B cell (primary cell): ENCODE results near the gene PGPEP1. TPM values are rescaled to one million over a fixed set of nuclear protein-coding genes. Genes with fewer than 3 reads are reported as not detected.

Source experiments
- ATAC-seq: fragments of 200-7000 bp; cut with Tn5 transposase; one replicate; pipeline ENCODE4 v1.10.0; 2021; ENCODE audit warnings: low read depth, mild to moderate bottlenecking, moderate number of reproducible peaks, moderate library complexity
- CTCF ChIA-PET: fragments of 350-600 bp; sonication (Branson Sonifier 250); formaldehyde crosslinking; loops from one replicate; lab custom pipeline; 2021; ENCODE audit warnings: antibody characterized with exemption, inconsistent platforms; lab: Charles Lee
- POLR2A ChIA-PET: fragments of 350-600 bp; sonication (Branson Sonifier 250); formaldehyde crosslinking; loops from one replicate; lab custom pipeline; 2021; ENCODE audit warnings: antibody characterized with exemption; lab: Charles Lee
- DNase-seq: peaks from one replicate; pipeline ENCODE4 v3.0.0; 2013
- H2AFZ ChIP-seq: 2 replicates; pipeline ENCODE4 v1.6.1; 2012; ENCODE audit warnings: mild to moderate bottlenecking, low read depth, low read length; ENCODE audit not compliant: insufficient read depth, poor library complexity, severe bottlenecking
- H3K27ac ChIP-seq, 2 donors: 1 replicate in 1 of 2; 2 replicates in 1 of 2; pipeline ENCODE4 v1.5.1; 2012 to 2013; ENCODE audit warnings: low read length in 2 of 2, mild to moderate bottlenecking in 2 of 2, moderate library complexity in 1 of 2
- H3K27me3 ChIP-seq, 4 experiments: fragments of 200-600 bp in 1 of 4; sonication (generic) in 1 of 4; replicated peaks in 1 of 4; 1 replicate in 2 of 4; 2 replicates in 2 of 4; pipeline versions ENCODE4 v1.6.1 to v1.7.0; 2013 to 2016; ENCODE audit warnings: low read length in 3 of 4, mild to moderate bottlenecking in 2 of 4, mixed read lengths in 1 of 4, moderate library complexity in 1 of 4; ENCODE audit not compliant: insufficient read depth in 4 of 4, control insufficient read depth in 3 of 4; ENCODE audit errors: control extremely low read depth in 1 of 4
- H3K36me3 ChIP-seq, 2 experiments: replicated peaks in 1 of 2; 1 replicate in 1 of 2; 2 replicates in 1 of 2; pipeline versions ENCODE4 v1.6.1 to v1.7.1; 2013; ENCODE audit warnings: low read length in 1 of 2; ENCODE audit not compliant: insufficient read depth in 2 of 2, control insufficient read depth in 1 of 2; ENCODE audit errors: control extremely low read depth in 1 of 2, extremely low read depth in 1 of 2
- H3K4me1 ChIP-seq, 2 donors: fragments of 200-600 bp in 1 of 2; sonication (generic) in 1 of 2; 1 replicate in 1 of 2; 2 replicates in 1 of 2; pipeline versions ENCODE4 v1.5.1 to v1.6.1; 2013 to 2017; ENCODE audit warnings: low read length in 2 of 2; ENCODE audit not compliant: control insufficient read depth in 2 of 2, insufficient read depth in 2 of 2
- H3K4me2 ChIP-seq: replicated peaks from 2 replicates; pipeline ENCODE3; 2012; ENCODE audit warnings: mild to moderate bottlenecking, low read depth, low read length; ENCODE audit not compliant: poor library complexity, severe bottlenecking
- H3K4me3 ChIP-seq, 5 experiments: fragments of 200-600 bp in 1 of 5; sonication (generic) in 1 of 5; 1 replicate in 3 of 5; 2 replicates in 2 of 5; pipeline versions ENCODE4 v1.5.1 to v1.7.0; 2011 to 2016; ENCODE audit warnings: low read length in 4 of 5, mild to moderate bottlenecking in 4 of 5, low read depth in 2 of 5, control low read depth in 1 of 5, moderate library complexity in 1 of 5; ENCODE audit not compliant: insufficient read depth in 1 of 5; ENCODE audit errors: control extremely low read depth in 1 of 5, extremely low read depth in 1 of 5
- H3K79me2 ChIP-seq: fragments of 200-600 bp; sonication (generic); one replicate; pipeline ENCODE4 v1.6.0; 2016; ENCODE audit warnings: low read length; ENCODE audit not compliant: control insufficient read depth, insufficient read depth
- H3K9ac ChIP-seq: fragments of 200-600 bp; sonication (generic); 2 replicates; pipeline ENCODE4 v1.6.1; 2017; ENCODE audit warnings: mild to moderate bottlenecking, low read length, moderate library complexity
- H3K9me3 ChIP-seq, 3 donors: one replicate each; pipeline versions ENCODE4 v1.6.1 to v1.7.1; 2013; ENCODE audit warnings: low read length in 2 of 3; ENCODE audit not compliant: control insufficient read depth in 2 of 3, insufficient read depth in 1 of 3; ENCODE audit errors: control extremely low read depth in 1 of 3
- H4K20me1 ChIP-seq: 2 replicates; pipeline ENCODE4 v1.6.0; 2012; ENCODE audit warnings: mild to moderate bottlenecking, low read length; ENCODE audit not compliant: insufficient read depth, control insufficient read depth, poor library complexity, severe bottlenecking
- H3K27ac Mint-ChIP-seq: one replicate; pipeline ENCODE4 v1.8.0; 2021; ENCODE audit warnings: mixed read lengths
- H3K27me3 Mint-ChIP-seq: one replicate; pipeline ENCODE4 v1.8.0; 2021; ENCODE audit warnings: mixed read lengths
- H3K4me1 Mint-ChIP-seq: one replicate; pipeline ENCODE4 v1.8.0; 2021; ENCODE audit warnings: mixed read lengths
- H3K4me3 Mint-ChIP-seq: one replicate; pipeline ENCODE4 v1.8.0; 2021; ENCODE audit warnings: mixed read lengths
- H3K9me3 Mint-ChIP-seq: one replicate; pipeline ENCODE4 v1.8.0; 2022; ENCODE audit warnings: mixed read lengths; ENCODE audit not compliant: insufficient read depth
- EZH2 ChIP-seq: IDR thresholded peaks from 2 replicates; pipeline ENCODE4 v1.6.1; 2012; ENCODE audit warnings: borderline replicate concordance, low read depth, mild to moderate bottlenecking, moderate library complexity, low read length; ENCODE audit not compliant: insufficient read depth, poor library complexity, severe bottlenecking
- WGBS: methylation state at CpG from one replicate; pipeline ENCODE4 v1.1.5; 2013; ENCODE audit warnings: missing lambda C conversion rate; ENCODE audit not compliant: insufficient coverage; 5-methylcytosine and 5-hydroxymethylcytosine counted together
- intact Hi-C: fragments of 100-400 bp; cut with micrococcal nuclease; formaldehyde crosslinking; loops from one replicate; pipeline ENCODE4 v1.10.0; 2022
- polyA plus RNA-seq: library from polyadenylated mRNA; depleted of rRNA; stranded (reverse); fragments of >200 nt; gene quantifications from 2 replicates; pipeline ENCODE4 v1.2.3, GENCODE V29; 2012
- total RNA-seq, 2 donors: library from RNA; stranded (reverse); fragments of 120-200 nt in 1 of 2; gene quantifications; 1 replicate in 1 of 2; 2 replicates in 1 of 2; pipeline versions ENCODE4 v1.2.3 to v1.2.4, GENCODE V29; 2013 to 2022
- TF ChIP-seq, protein P1 (sequence below): fragments of 200-600 bp; IDR thresholded peaks from one replicate; pipeline ENCODE4 v1.8.0; 2022; ENCODE audit warnings: antibody characterized with exemption, mild to moderate bottlenecking

Gene PGPEP1
- total and polyA plus RNA-seq, 2 donors (not counting 1 experiment from before 2014, with no cell fraction given): 17.6 to 20.9 TPM

GRCh38 chr19:18308948-18309325 lies 31.5 kb upstream of the PGPEP1 start:
- H3K79me2 ChIP-seq: peaks cover 13% of the 10 kb centered on the region
- no peak overlapping the region for H3K4me3 ChIP-seq
- H3K27me3 ChIP-seq: no peaks in the 10 kb centered on the region
- H4K20me1 ChIP-seq: no peaks in the 10 kb centered on the region
- WGBS: 97% methylated on average over 5 of the region's 7 CpGs
- intact Hi-C loops: no loop called here
- no peak overlapping the region for H2AFZ ChIP-seq
- no peaks in the 10 kb centered on the region for H3K9me3 Mint-ChIP-seq
- TF ChIP-seq, protein P1, sequence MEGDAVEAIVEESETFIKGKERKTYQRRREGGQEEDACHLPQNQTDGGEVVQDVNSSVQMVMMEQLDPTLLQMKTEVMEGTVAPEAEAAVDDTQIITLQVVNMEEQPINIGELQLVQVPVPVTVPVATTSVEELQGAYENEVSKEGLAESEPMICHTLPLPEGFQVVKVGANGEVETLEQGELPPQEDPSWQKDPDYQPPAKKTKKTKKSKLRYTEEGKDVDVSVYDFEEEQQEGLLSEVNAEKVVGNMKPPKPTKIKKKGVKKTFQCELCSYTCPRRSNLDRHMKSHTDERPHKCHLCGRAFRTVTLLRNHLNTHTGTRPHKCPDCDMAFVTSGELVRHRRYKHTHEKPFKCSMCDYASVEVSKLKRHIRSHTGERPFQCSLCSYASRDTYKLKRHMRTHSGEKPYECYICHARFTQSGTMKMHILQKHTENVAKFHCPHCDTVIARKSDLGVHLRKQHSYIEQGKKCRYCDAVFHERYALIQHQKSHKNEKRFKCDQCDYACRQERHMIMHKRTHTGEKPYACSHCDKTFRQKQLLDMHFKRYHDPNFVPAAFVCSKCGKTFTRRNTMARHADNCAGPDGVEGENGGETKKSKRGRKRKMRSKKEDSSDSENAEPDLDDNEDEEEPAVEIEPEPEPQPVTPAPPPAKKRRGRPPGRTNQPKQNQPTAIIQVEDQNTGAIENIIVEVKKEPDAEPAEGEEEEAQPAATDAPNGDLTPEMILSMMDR: no peak
- TF ChIP-seq EZH2: no peak
- ATAC-seq: no peak
- peaks cover 0 to 36% of the 10 kb centered on the region in 2 experiments for H3K36me3 ChIP-seq
- no peaks in the 10 kb centered on the region for H3K27me3 Mint-ChIP-seq
- CTCF ChIA-PET: interaction anchor here (1.0 to 3.4 kb wide), 4 partner anchors 13 to 37 kb away, joined by 3 to 51 read pairs (median 4); partner anchors contain the start of gene JUND
- POLR2A ChIA-PET: interaction anchor here (1.1 to 4.7 kb wide), 4 partner anchors 13 to 35 kb away, joined by 3 to 63 read pairs (median 14); partner anchors contain the start of genes IQCN, JUND and LSM4
- H3K27ac ChIP-seq: no peak overlapping the region
- no peak overlapping the region for H3K4me3 Mint-ChIP-seq
- H3K4me1 ChIP-seq: peaks cover 35 to 48% of the 10 kb centered on the region in 2 donors
- no peak overlapping the region for H3K9ac ChIP-seq
- no peak overlapping the region for H3K4me2 ChIP-seq
- no peaks in the 10 kb centered on the region for H3K9me3 ChIP-seq
- H3K27ac Mint-ChIP-seq: no peak overlapping the region
- no peak for DNase-seq
- H3K4me1 Mint-ChIP-seq: peaks cover 40% of the 10 kb centered on the region

DNA sequence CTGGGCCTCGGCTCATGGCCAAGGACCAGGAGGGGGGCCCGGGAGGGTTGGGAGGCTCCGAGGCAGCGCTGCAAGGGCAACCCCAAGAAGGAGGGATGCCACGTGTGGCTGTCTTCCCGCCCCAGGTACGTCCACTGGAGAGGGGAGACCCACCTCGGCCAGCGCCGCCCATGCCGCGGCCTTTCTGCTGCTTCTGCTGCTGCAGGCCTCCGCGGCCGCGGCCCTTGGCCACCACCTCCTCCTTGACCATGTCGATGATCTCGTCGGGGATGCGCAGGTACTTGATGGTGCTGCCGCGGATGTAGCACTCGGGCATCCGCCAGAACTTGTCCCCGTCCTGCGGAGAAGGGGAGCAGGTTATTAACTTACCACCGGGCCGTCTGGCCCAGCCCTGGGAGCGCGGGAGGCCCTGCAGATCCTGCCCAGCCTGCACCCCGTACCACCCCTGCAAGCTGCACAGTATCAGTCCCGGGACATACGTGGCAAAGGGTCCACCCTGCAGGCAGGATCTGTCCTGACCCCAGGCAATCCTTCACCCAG lies 30.8 kb upstream of the PGPEP1 start:
- ChIA-PET POLR2A (interaction anchor here (0.6 to 4.7 kb wide), 4 partner anchors 18 to 250 kb away, joined by 3 to 63 read pairs (median 3); partner anchors contain the start of gene JUND), CTCF (interaction anchor here (1.1 to 3.4 kb wide), 5 partner anchors 13 to 30 kb away, joined by 3 to 51 read pairs (median 4); partner anchors contain the start of genes JUND and LSM4)
- intact Hi-C loops: no loop called here
- H3K27me3 ChIP-seq: no peaks in the 10 kb centered on the region
- H3K27me3 Mint-ChIP-seq: no peaks in the 10 kb centered on the region
- H3K4me3 Mint-ChIP-seq: no peak overlapping the region
- H3K9me3 Mint-ChIP-seq: no peaks in the 10 kb centered on the region
- H3K9me3 ChIP-seq: no peaks in the 10 kb centered on the region
- ATAC-seq (no peak), DNase-seq (no peak)
- peaks cover 36% of the 10 kb centered on the region for H3K4me1 Mint-ChIP-seq
- peaks cover 30 to 41% of the 10 kb centered on the region in 2 donors for H3K4me1 ChIP-seq
- TF ChIP-seq, protein P1: no peak
- TF ChIP-seq EZH2: no peak
- peaks cover 0 to 38% of the 10 kb centered on the region in 2 experiments for H3K36me3 ChIP-seq
- no peak overlapping the region for H2AFZ ChIP-seq
- no peak overlapping the region for H3K9ac ChIP-seq
- 98% methylated on average over 33 of the region's 33 CpGs for WGBS
- no peak overlapping the region for H3K27ac ChIP-seq
- no peak overlapping the region for H3K27ac Mint-ChIP-seq
- no peaks in the 10 kb centered on the region for H4K20me1 ChIP-seq
- H3K4me3 ChIP-seq: no peak overlapping the region
- H3K4me2 ChIP-seq: no peak overlapping the region
- peaks cover 18% of the 10 kb centered on the region for H3K79me2 ChIP-seq
